Gastrocnemius medialis (tissue), 4 donors: ENCODE data around the gene JAG1.

Experiments
- CTCF ChIP-seq, 5 experiments: fragments of 450-650 bp in 3 of 5; fragments of 200-600 bp in 2 of 5; sonication (generic) in 2 of 5; IDR thresholded peaks in 4 of 5; conservative IDR thresholded peaks in 1 of 5; 1 replicate in 4 of 5; 2 replicates in 1 of 5; pipeline ENCODE4 v1.5.1; 2016 to 2019; ENCODE audit warnings: antibody characterized with exemption in 5 of 5, mild to moderate bottlenecking in 3 of 5, moderate library complexity in 3 of 5
- POLR2A ChIP-seq, 2 donors: fragments of 450-650 bp; IDR thresholded peaks; one replicate each; pipeline ENCODE4 v1.6.1; 2017; ENCODE audit warnings: antibody characterized with exemption in 2 of 2, mild to moderate bottlenecking in 2 of 2, moderate library complexity in 2 of 2

- TF ChIP-seq CTCF (IDR thresholded peaks at IDR 0.05 in 4 of 5, conservative IDR thresholded peaks at IDR 0.05 in 1 of 5) = no peak
- TF ChIP-seq POLR2A (IDR thresholded peaks at IDR 0.05) = no peak
These were observed 32.6 kb upstream of the JAG1 start for GRCh38 chr20:10706460-10706811.
